Gastroesophageal sphincter (tissue), 3 donors: ENCODE data around the gene TEC.

Experiments used
- CTCF ChIP-seq, 4 experiments: fragments of 200-600 bp in 2 of 4; fragments of 450-650 bp in 2 of 4; sonication (generic) in 1 of 4; IDR thresholded peaks; one replicate each; pipeline ENCODE4 v1.5.1; 2017 to 2019; ENCODE audit warnings: antibody characterized with exemption in 4 of 4, mild to moderate bottlenecking in 2 of 4, moderate library complexity in 2 of 4
- EP300 ChIP-seq: sonication (generic); formaldehyde crosslinking; IDR thresholded peaks from one replicate; pipeline ENCODE4 v1.6.1; 2017; ENCODE audit warnings: antibody characterized with exemption, mild to moderate bottlenecking
- POLR2A ChIP-seq, 2 donors: fragments of 450-650 bp; IDR thresholded peaks; one replicate each; pipeline ENCODE4 v1.6.1; 2017; ENCODE audit warnings: antibody characterized with exemption in 2 of 2, mild to moderate bottlenecking in 2 of 2, moderate library complexity in 1 of 2
- POLR2AphosphoS5 ChIP-seq: sonication (generic); formaldehyde crosslinking; IDR thresholded peaks from one replicate; pipeline ENCODE4 v1.6.1; 2017; ENCODE audit warnings: antibody characterized with exemption

GRCh38 chr4:48255959-48256342, 13.7 kb downstream of the TEC start:
- TF ChIP-seq CTCF (IDR thresholded peaks at IDR 0.05): no peak
- no peak for TF ChIP-seq POLR2A (IDR thresholded peaks at IDR 0.05)
- no peak for TF ChIP-seq EP300
- TF ChIP-seq POLR2AphosphoS5: no peak
